ENCODE results near the gene PIP5K1B.
A peak's percentile ranks its signal among the peaks of the same experiment; 100 is the strongest.

The PIP5K1B gene

GRCh38 chr9:68871236-68871635, 166.2 kb downstream of the PIP5K1B start:
- DNase-seq = no peak

- no peak for DNase-seq
Observed at GRCh38 chr9:68872026-68872501, 167.0 kb downstream of the PIP5K1B start.

GRCh38 chr9:68873179-68873578, 168.1 kb downstream of the PIP5K1B start:
- no peak for DNase-seq

GRCh38 chr9:68876273-68876672, 171.2 kb downstream of the PIP5K1B start:
- DNase-seq = no peak

- DNase-seq = no peak
Observed at GRCh38 chr9:68876681-68877080, 171.6 kb downstream of the PIP5K1B start.

GRCh38 chr9:68877219-68877618, 172.2 kb downstream of the PIP5K1B start:
- no peak for DNase-seq

- no peak for DNase-seq
Observed at GRCh38 chr9:68878450-68878849, 173.4 kb downstream of the PIP5K1B start.

- DNase-seq = no peak
Observed at GRCh38 chr9:68883224-68883623, 178.2 kb downstream of the PIP5K1B start.

- DNase-seq = no peak
Observed at GRCh38 chr9:68887232-68887631, 182.2 kb downstream of the PIP5K1B start.

- no peak for DNase-seq
Observed at GRCh38 chr9:68894502-68894901, 189.5 kb downstream of the PIP5K1B start.

- DNase-seq = peak in 1 of 2 donors; percentile 17
Observed at GRCh38 chr9:68895741-68896478, 190.9 kb downstream of the PIP5K1B start.

- DNase-seq = no peak
Observed at GRCh38 chr9:68896486-68896885, 191.4 kb downstream of the PIP5K1B start.

- no peak for DNase-seq
Observed at GRCh38 chr9:68897577-68898145, 192.6 kb downstream of the PIP5K1B start.

- DNase-seq = no peak
Observed at GRCh38 chr9:68898781-68899439, 193.9 kb downstream of the PIP5K1B start.

- no peak for DNase-seq
Observed at GRCh38 chr9:68904454-68904853, 199.4 kb downstream of the PIP5K1B start.

GRCh38 chr9:68905129-68905528, 200.1 kb downstream of the PIP5K1B start:
- DNase-seq = no peak

GRCh38 chr9:68907910-68908309, 202.9 kb downstream of the PIP5K1B start:
- no peak for DNase-seq

- DNase-seq = no peak
Observed at GRCh38 chr9:68912561-68912960, 207.5 kb downstream of the PIP5K1B start.

GRCh38 chr9:68913054-68913453, 208.0 kb downstream of the PIP5K1B start:
- DNase-seq = no peak

GRCh38 chr9:68914751-68915150, 209.7 kb downstream of the PIP5K1B start:
- DNase-seq = no peak

GRCh38 chr9:68919661-68920060, 214.6 kb downstream of the PIP5K1B start:
- DNase-seq = no peak

- no peak for DNase-seq
Observed at GRCh38 chr9:68920921-68921320, 215.9 kb downstream of the PIP5K1B start.

- DNase-seq = no peak
Observed at GRCh38 chr9:68923480-68923879, 218.4 kb downstream of the PIP5K1B start.

- no peak for DNase-seq
Observed at GRCh38 chr9:68925175-68925574, 220.1 kb downstream of the PIP5K1B start.
